ENCODE data around the gene TRPM5.

TRPM5 gene

DNA sequence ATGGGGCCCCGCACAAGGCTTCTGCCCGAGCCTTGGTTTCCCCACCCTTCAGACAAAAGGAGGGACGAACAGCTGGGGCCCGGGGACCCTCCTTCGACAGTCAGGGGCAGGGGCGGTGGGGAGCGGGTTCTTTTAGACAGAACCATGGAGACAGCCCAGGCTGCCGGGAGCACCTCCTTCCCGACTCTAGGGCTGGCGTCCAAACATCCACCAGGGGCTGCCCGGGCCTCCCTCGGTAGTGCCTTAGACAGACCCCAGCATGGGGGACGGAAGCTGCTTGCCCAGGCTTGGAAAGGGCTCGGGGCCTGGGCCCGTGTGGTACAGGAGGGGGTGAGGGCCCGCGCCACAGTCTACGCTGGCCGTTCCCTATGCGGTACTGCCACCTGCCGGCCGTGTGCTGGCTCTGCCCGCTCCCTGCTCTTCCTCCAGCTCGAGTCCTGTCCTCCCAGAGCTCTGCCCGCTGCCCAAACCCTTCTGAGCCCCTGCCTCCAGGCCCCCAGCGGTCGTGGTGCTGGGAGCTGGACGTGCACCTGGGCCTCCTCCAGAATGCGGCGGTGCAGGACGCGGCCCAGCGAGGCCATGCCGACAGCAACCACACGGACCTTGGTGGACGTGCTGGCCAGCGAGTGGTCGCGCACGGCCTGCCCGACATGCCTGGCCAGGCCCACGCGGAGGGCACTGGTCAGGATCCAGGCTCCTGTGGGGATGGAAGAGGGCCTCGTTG is 23.6 kb downstream of the TRPM5 start:
- peak; percentile 57 for DNase-seq (ENCODE audit: low read depth)

- DNase-seq (ENCODE audit: low read depth), result peak; percentile 40
Measured at GRCh38 chr11:2419638-2420501, 24.4 kb downstream of the TRPM5 start.

GRCh38 chr11:2418693-2419360 is 25.5 kb downstream of the TRPM5 start:
- DNase-seq (ENCODE audit: low read depth), result no peak

- no peak for DNase-seq (ENCODE audit: low read depth)
Measured at GRCh38 chr11:2417856-2418692, 26.2 kb downstream of the TRPM5 start.

DNA sequence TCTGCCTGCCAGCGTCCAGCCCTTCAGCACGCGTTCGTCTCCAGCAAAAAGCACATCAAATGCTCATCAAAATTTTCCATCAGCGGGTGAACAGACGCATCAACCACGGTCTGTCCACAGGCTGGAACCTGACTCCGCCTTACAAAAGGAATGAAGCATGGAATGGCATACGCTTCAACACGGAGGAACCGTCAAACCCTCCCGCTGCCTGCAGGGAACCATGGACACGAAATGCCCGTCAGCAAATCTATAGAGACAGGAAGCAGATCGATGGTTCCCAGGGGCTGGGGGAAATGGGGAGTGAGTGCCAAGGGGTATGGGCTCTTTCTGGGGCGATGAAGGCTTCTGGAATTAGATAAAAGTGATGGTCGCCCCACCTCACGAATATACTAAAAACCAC is 27.5 kb downstream of the TRPM5 start:
- no peak for DNase-seq (ENCODE audit: low read depth)

DNA sequence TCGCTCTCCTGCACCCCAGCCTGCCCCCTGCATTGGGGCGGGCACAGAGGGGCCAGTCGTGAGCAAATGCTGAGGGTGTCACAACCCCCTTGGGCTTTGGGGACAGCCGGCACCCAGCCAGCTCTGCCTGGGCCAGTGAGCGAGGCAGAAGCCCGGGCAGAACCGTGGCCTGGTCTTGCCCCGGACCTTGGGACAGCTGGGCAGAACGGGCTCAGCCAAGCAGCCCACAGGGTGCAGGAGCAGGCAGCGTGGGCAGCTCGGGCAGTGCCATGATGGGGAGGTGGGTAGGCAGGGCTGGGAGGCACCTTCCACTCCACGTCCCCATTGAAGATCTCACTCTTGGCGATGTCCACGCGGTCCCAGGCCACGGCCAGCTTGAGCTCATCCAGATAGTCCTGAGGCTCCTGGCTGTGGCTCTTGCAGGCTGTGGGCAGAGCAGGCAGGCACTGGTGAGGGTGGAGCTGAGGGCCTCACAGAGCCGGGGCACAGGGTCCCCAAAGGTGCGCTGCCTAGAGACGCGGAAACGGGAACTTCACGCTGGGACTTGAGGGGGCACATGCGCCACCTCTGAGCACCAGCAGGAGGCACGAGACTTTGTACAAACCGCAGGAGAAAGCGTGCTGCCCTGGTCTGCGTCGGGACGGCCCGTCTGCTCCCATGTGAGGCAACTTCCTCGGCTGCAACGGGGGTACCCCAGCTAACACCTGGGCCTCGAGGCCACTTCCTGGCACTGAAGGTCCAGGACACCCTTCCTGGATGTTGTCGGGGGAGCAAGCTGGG is 28.5 kb downstream of the TRPM5 start:
- DNase-seq (ENCODE audit: low read depth), result no peak

GRCh38 chr11:2415171-2415570 is 29.1 kb downstream of the TRPM5 start:
- no peak for DNase-seq (ENCODE audit: low read depth)

- DNase-seq (ENCODE audit: low read depth), result no peak
Measured at GRCh38 chr11:2414616-2415015, 29.7 kb downstream of the TRPM5 start.

DNA sequence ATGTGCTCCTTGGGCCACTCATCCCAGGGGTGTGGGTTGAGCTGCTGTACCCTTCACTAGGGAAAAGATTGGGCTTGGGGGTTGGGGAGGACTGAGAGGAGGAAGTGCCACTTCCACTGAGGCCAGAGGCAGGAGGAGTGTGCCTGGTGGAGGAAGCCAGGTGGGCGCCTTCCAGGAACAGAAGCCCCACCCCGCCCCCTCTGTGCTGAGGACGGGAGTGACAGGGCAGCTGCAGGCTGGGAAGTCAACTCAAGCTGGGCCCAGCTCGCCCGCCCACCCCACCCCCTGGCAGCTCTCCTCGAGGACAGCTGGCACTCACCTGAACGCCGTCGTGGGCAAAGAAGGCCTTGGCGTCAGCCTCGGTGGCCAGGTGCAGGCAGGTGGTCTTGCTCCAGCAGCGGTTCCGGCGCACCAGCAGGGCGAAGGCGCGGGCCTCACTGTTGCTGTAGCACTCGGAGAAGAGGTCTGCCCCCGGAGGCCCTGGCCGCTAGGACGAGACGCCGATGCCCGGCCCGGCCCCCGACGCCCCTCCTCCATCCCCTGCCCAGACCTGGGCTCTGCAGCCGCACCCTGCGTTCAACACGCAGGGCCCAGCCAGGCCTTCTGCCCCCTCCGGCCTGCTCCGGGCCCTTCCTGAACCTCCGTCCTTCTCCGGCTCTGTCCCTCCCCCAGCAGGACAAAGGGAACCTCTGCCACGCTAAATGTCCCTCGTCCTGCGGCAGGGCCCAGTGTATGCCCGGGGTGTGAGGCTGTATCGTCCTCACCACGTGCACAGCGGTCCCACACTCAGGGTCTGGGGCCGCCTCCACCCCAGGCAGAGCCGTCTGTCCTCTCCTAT is 30.4 kb downstream of the TRPM5 start:
- DNase-seq (ENCODE audit: low read depth), result no peak

- DNase-seq (ENCODE audit: low read depth), result no peak
Measured at GRCh38 chr11:2412323-2412722, 32.0 kb downstream of the TRPM5 start.

- no peak for DNase-seq (ENCODE audit: low read depth)
Measured at GRCh38 chr11:2411446-2412305, 32.6 kb downstream of the TRPM5 start.

DNA sequence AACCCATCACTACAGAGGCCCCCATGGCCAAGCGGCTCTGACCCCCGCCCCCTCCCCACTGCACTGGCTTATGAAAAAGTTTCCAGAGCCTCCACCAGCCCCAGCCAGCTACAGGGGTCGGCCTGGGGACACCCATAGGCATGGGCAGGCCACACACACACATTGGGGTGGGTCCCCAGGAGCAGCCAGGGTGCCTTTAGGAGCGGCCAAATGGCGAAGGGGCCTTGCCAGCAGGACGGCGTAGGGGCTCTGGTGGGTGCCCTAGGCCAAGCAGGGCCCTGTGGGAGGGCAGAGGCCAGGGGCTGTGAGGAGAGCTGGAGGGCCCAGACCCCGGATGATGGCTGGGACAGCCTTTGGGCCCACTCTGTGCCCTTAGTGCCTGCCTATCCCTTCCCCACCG is 33.7 kb downstream of the TRPM5 start:
- DNase-seq (ENCODE audit: low read depth), result no peak

- DNase-seq (ENCODE audit: low read depth), result no peak
Measured at GRCh38 chr11:2409611-2410468, 34.5 kb downstream of the TRPM5 start.

DNA sequence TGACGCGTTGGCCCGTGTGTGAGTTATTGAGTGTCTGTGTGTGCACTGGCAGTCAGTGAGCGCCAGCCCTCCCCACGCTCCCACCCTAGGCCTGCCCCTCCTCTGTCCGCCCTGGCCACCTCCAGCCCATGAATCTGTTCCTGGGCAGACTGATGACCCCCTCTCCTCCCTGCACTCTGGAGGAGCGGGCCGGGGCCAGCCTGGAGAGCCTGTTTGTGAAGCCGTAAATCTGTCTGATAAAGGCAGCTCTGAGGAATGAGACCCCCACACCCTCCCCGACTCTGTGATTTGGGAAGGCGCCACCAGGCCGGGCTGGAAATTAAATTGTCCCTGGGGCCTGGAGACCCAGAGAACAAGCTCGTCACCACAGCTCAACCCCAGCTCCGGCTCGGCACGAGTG is 35.2 kb downstream of the TRPM5 start:
- DNase-seq (ENCODE audit: low read depth), result no peak

DNA sequence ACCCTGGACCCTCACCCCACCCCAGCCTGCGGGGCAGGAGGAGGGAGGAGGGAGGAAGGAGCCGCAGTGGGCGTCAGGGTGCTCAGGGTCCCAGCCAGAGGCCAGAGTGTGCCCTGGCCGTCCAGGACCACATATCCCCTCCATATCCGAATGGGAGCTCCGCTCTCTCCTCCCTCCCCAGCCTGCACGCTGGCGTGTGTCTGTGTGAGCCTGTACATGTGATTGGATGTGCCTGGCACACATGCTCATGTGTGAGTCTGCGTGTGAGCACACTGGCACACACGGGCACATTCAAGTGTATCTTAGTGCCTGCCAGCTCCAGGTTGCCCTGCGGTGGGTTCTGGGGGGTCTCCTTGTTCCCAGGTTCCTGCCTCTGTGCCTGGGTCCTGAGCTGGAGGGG is 35.6 kb downstream of the TRPM5 start:
- DNase-seq (ENCODE audit: low read depth), result no peak

DNA sequence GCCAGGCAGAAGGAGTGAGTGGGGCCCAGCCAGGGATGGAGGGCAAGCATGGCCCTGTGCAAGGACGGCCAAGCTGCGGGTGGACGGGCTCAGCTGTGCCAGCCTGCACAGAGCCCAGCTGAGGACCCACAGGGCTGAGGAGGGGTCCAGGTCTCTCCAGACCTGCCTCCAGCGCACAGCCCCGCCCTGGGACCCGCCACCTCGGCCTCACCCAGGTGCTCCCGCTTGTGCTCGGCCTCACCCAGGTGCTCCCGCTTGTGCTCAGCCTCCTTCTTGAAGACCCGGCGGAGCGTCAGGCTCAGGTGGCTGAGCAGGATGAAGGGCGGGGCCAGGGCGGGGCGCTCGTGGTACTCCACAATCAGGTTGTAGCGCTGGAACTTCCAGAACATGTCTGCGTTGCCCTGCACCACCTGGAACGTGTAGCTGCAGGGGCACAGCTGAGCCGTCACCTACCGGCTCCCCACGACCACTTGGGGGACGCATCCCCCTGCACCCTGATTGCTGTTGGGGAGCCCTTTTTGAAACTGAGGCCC is 37.4 kb downstream of the TRPM5 start:
- no peak for DNase-seq (ENCODE audit: low read depth)

- DNase-seq (ENCODE audit: low read depth), result no peak
Measured at GRCh38 chr11:2406451-2406850, 37.9 kb downstream of the TRPM5 start.

DNA sequence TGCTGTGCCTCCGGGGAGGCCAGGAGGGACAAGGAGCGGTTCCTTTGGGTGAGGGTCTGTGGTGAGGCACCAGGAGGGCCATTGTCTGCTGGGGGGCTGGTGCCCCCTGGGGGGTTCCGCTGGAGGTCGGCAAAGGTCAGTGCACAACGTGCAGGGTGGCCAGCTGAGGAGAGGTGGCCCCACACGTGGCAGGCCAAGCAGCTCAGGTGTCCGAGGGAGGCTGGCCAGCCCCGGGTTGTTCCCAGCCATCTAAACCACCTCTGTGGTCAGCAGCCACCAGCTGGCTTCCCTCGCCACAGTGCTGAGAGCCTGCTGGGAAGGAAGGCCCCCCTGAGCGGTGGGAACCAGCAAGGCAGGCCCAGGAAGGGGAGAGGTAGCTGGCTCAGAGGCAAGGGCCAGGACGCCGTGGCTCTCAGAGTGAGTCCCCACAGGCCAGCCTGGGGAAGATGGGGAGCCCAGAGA is 39.5 kb downstream of the TRPM5 start:
- DNase-seq (ENCODE audit: low read depth), result no peak
